ENCODE data around the gene ZFAND2A.

DNA sequence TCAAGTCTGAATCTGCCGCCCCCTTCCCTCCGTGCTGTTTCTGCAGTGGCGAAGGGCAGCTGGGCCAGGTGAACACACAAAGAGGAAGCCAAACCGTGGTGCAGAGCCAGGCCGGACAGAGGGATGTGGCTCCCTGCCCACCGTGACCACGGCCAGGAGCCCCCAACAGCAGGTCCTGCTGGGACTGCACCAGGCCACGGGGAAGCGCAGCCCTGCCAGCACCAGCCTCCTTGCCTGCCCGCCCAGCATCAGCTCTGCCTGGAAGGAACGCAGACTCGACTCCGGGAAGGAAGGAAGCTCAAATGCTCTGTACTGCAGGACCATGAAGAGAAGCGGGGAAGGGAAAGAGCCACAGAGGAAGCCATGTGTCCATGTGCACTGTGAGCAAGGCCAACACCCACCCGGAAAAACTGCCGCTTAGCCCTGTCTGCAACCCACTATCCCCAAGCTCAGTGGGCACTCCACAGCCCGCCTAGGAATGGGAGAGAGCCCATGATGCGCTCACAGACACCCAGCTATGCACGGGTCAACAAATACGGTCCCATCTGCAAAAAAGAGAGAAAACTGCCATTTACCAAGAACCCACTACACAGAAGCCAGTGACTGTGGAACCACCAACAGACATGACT, 53.1 kb downstream of the ZFAND2A start:
- TF ChIP-seq, protein P1, sequence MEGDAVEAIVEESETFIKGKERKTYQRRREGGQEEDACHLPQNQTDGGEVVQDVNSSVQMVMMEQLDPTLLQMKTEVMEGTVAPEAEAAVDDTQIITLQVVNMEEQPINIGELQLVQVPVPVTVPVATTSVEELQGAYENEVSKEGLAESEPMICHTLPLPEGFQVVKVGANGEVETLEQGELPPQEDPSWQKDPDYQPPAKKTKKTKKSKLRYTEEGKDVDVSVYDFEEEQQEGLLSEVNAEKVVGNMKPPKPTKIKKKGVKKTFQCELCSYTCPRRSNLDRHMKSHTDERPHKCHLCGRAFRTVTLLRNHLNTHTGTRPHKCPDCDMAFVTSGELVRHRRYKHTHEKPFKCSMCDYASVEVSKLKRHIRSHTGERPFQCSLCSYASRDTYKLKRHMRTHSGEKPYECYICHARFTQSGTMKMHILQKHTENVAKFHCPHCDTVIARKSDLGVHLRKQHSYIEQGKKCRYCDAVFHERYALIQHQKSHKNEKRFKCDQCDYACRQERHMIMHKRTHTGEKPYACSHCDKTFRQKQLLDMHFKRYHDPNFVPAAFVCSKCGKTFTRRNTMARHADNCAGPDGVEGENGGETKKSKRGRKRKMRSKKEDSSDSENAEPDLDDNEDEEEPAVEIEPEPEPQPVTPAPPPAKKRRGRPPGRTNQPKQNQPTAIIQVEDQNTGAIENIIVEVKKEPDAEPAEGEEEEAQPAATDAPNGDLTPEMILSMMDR (conservative IDR thresholded peaks at IDR 0.05; ENCODE audit: low read depth, low read length): no peak
- no peak for TF ChIP-seq EZH2 (IDR thresholded peaks at IDR 0.05; ENCODE audit: low read length, unreplicated experiment)
